Testis (tissue), 2 donors: Measurements from ENCODE around the gene ARID1B.

Source experiments
- CTCF ChIP-seq, 3 experiments: fragments of 450-650 bp in 2 of 3; fragments of 200-600 bp in 1 of 3; sonication (generic) in 1 of 3; IDR thresholded peaks; one replicate each; pipeline ENCODE4 v1.5.1; 2016 to 2019; ENCODE audit warnings: antibody characterized with exemption in 3 of 3, mild to moderate bottlenecking in 2 of 3, moderate library complexity in 1 of 3
- POLR2A ChIP-seq: fragments of 450-650 bp; IDR thresholded peaks from one replicate; pipeline ENCODE4 v1.6.1; 2017; ENCODE audit warnings: antibody characterized with exemption, mild to moderate bottlenecking, moderate library complexity

- TF ChIP-seq POLR2A: no peak
- no peak for TF ChIP-seq CTCF (IDR thresholded peaks at IDR 0.05)
These were observed 287.3 kb downstream of the ARID1B start for GRCh38 chr6:157064502-157064901.
